Fibroblast of mammary gland (primary cell): ENCODE data around the gene PEX19.

Source experiments
- DNase-seq: peaks from one replicate; pipeline ENCODE4 v3.0.0-alpha.2; 2010; ENCODE audit warnings: low read depth
- H3K4me3 ChIP-seq: 2 replicates; pipeline ENCODE4 v1.5.1; 2011; ENCODE audit warnings: low read depth, mild to moderate bottlenecking, low read length, moderate library complexity; ENCODE audit not compliant: control insufficient read depth
- CTCF ChIP-seq: conservative IDR thresholded peaks from 2 replicates; pipeline ENCODE4 v1.5.1; 2011; ENCODE audit warnings: low read depth, low read length, inconsistent platforms; ENCODE audit not compliant: control insufficient read depth, insufficient read depth

PEX19 gene

GRCh38 chr1:160282807-160283206, 2.1 kb downstream of the PEX19 start:
- no peak for TF ChIP-seq CTCF
- H3K4me3 ChIP-seq: no peak overlapping the region
- no peak for DNase-seq

GRCh38 chr1:160277987-160278386, 6.9 kb downstream of the PEX19 start:
- no peak for DNase-seq
- no peak for TF ChIP-seq CTCF
- H3K4me3 ChIP-seq: no peak overlapping the region

- no peak overlapping the region for H3K4me3 ChIP-seq
- no peak for DNase-seq
- TF ChIP-seq CTCF: no peak
Measured at GRCh38 chr1:160277330-160277729, 7.6 kb downstream of the PEX19 start.

GRCh38 chr1:160271025-160271424, 13.9 kb downstream of the PEX19 start:
- DNase-seq: no peak
- H3K4me3 ChIP-seq: no peak overlapping the region
- TF ChIP-seq CTCF: no peak

- DNase-seq: no peak
- TF ChIP-seq CTCF: no peak
- no peak overlapping the region for H3K4me3 ChIP-seq
Measured at GRCh38 chr1:160267284-160267991, 17.5 kb downstream of the PEX19 start.

- no peak overlapping the region for H3K4me3 ChIP-seq
- TF ChIP-seq CTCF: no peak
- no peak for DNase-seq
Measured at GRCh38 chr1:160264795-160265307, 20.1 kb downstream of the PEX19 start.
